ENCODE data around the gene MAP4.

DNA sequence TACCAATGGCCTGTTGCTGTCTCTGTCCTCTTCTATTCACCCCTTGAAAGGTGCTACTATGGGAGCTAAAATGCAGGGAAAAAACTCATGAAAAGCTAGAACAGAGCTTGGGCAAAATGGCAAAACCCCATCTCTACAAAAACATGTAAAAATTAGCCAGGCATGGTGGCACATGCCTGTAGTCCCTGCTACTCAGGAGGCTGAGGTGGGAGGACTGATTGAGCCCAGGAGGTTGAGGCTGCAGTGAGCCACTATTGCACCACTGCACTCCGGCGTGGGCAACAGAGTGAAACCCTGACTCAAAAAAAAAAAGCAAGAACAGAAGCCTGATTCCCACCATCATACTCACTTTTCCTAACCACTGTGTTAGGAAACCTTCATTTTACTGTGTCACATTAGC, 1.9 kb downstream of the MAP4 start:
- TF ChIP-seq CTCF (IDR thresholded peaks at IDR 0.05; ENCODE audit: low read depth, low read length, missing input control) (no peak), FOXA1 (IDR thresholded peaks at IDR 0.05) (no peak), ZBTB33 (IDR thresholded peaks at IDR 0.05) (no peak), TAF1 (conservative IDR thresholded peaks at IDR 0.05) (no peak), RAD21 (IDR thresholded peaks at IDR 0.05) (no peak), HNF4A (conservative IDR thresholded peaks at IDR 0.05) (no peak), RXRA (IDR thresholded peaks at IDR 0.05) (no peak), YY1 (IDR thresholded peaks at IDR 0.05) (no peak), JUND (IDR thresholded peaks at IDR 0.05) (no peak), NR2F2 (IDR thresholded peaks at IDR 0.05) (no peak)
- TF ChIP-seq, protein P1, sequence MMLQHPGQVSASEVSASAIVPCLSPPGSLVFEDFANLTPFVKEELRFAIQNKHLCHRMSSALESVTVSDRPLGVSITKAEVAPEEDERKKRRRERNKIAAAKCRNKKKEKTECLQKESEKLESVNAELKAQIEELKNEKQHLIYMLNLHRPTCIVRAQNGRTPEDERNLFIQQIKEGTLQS (IDR thresholded peaks at IDR 0.05), result no peak
- TF ChIP-seq, protein P2, sequence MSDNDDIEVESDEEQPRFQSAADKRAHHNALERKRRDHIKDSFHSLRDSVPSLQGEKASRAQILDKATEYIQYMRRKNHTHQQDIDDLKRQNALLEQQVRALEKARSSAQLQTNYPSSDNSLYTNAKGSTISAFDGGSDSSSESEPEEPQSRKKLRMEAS (IDR thresholded peaks at IDR 0.05), result no peak
- TF ChIP-seq, protein P3, sequence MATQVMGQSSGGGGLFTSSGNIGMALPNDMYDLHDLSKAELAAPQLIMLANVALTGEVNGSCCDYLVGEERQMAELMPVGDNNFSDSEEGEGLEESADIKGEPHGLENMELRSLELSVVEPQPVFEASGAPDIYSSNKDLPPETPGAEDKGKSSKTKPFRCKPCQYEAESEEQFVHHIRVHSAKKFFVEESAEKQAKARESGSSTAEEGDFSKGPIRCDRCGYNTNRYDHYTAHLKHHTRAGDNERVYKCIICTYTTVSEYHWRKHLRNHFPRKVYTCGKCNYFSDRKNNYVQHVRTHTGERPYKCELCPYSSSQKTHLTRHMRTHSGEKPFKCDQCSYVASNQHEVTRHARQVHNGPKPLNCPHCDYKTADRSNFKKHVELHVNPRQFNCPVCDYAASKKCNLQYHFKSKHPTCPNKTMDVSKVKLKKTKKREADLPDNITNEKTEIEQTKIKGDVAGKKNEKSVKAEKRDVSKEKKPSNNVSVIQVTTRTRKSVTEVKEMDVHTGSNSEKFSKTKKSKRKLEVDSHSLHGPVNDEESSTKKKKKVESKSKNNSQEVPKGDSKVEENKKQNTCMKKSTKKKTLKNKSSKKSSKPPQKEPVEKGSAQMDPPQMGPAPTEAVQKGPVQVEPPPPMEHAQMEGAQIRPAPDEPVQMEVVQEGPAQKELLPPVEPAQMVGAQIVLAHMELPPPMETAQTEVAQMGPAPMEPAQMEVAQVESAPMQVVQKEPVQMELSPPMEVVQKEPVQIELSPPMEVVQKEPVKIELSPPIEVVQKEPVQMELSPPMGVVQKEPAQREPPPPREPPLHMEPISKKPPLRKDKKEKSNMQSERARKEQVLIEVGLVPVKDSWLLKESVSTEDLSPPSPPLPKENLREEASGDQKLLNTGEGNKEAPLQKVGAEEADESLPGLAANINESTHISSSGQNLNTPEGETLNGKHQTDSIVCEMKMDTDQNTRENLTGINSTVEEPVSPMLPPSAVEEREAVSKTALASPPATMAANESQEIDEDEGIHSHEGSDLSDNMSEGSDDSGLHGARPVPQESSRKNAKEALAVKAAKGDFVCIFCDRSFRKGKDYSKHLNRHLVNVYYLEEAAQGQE (IDR thresholded peaks at IDR 0.05), result no peak

All from liver (tissue), 3 donors.